Liver (tissue), 9 donors: ENCODE data around the gene R3HDM1. TPM values are rescaled to one million over a fixed set of nuclear protein-coding genes. Genes with fewer than 3 reads are reported as not detected.

Experiments
- DNase-seq: peaks from one replicate; pipeline ENCODE4 v3.0.0-alpha.2; 2017; ENCODE audit warnings: low spot score
- H3K27ac ChIP-seq, 2 donors: one replicate each; pipeline ENCODE4 v1.7.0; 2013; ENCODE audit warnings: inconsistent platforms in 2 of 2, low read length in 2 of 2, control low read depth in 1 of 2, low read depth in 1 of 2, mild to moderate bottlenecking in 1 of 2
- H3K27me3 ChIP-seq, 4 donors: one replicate each; pipeline versions ENCODE4 v1.6.1 to v1.7.0; 2013; ENCODE audit warnings: low read length in 3 of 4, inconsistent platforms in 1 of 4, mild to moderate bottlenecking in 1 of 4, moderate library complexity in 1 of 4; ENCODE audit not compliant: control insufficient read depth in 4 of 4, insufficient read depth in 4 of 4
- H3K36me3 ChIP-seq, 4 donors: one replicate each; pipeline versions ENCODE4 v1.6.1 to v1.7.0; 2013; ENCODE audit warnings: low read length in 3 of 4, mild to moderate bottlenecking in 3 of 4, low read depth in 1 of 4, moderate library complexity in 1 of 4; ENCODE audit not compliant: control insufficient read depth in 4 of 4, insufficient read depth in 3 of 4
- H3K4me1 ChIP-seq, 4 donors: one replicate each; pipeline versions ENCODE4 v1.6.1 to v1.7.0; 2013; ENCODE audit warnings: low read length in 3 of 4, mild to moderate bottlenecking in 3 of 4, moderate library complexity in 1 of 4; ENCODE audit not compliant: control insufficient read depth in 4 of 4, insufficient read depth in 4 of 4
- H3K4me3 ChIP-seq, 3 donors: one replicate each; pipeline versions ENCODE4 v1.6.1 to v1.7.0; 2013; ENCODE audit warnings: low read length in 3 of 3, control low read depth in 1 of 3, low read depth in 1 of 3, mild to moderate bottlenecking in 1 of 3
- H3K9ac ChIP-seq, 2 donors: one replicate each; pipeline ENCODE4 v1.7.0; 2013; ENCODE audit warnings: low read length in 2 of 2, mild to moderate bottlenecking in 2 of 2, moderate library complexity in 2 of 2, control low read depth in 1 of 2, low read depth in 1 of 2
- H3K9me3 ChIP-seq, 4 donors: one replicate each; pipeline versions ENCODE4 v1.6.1 to v1.7.0; 2013; ENCODE audit warnings: low read length in 3 of 4; ENCODE audit not compliant: control insufficient read depth in 4 of 4
- CTCF ChIP-seq: fragments of 150-350 bp; IDR thresholded peaks from 2 replicates; pipeline ENCODE4 v1.5.1; 2017; ENCODE audit warnings: improper control_type of control experiment, low read depth, low read length; ENCODE audit not compliant: missing input control
- EGR1 ChIP-seq, 2 donors: IDR thresholded peaks; 2 replicates each; pipeline ENCODE4 v1.6.1; 2016 to 2018; ENCODE audit warnings: antibody characterized with exemption in 2 of 2, low read depth in 2 of 2
- FOXA1 ChIP-seq: IDR thresholded peaks from 2 replicates; pipeline ENCODE4 v1.6.1; 2016; ENCODE audit warnings: antibody characterized with exemption
- FOXA2 ChIP-seq: IDR thresholded peaks from 2 replicates; pipeline ENCODE4 v1.6.1; 2016; ENCODE audit warnings: antibody characterized with exemption
- GABPA ChIP-seq, 2 donors: IDR thresholded peaks in 1 of 2; conservative IDR thresholded peaks in 1 of 2; 2 replicates each; pipeline ENCODE4 v1.6.1; 2016; ENCODE audit warnings: antibody characterized with exemption in 2 of 2, mild to moderate bottlenecking in 1 of 2, moderate library complexity in 1 of 2
- JUND ChIP-seq, 2 donors: IDR thresholded peaks; 2 replicates each; pipeline ENCODE4 v1.6.1; 2016; ENCODE audit warnings: antibody characterized with exemption in 2 of 2
- MAX ChIP-seq: IDR thresholded peaks from 2 replicates; pipeline ENCODE4 v1.6.1; 2016; ENCODE audit warnings: antibody characterized with exemption
- NR2F2 ChIP-seq: IDR thresholded peaks from 2 replicates; pipeline ENCODE4 v1.6.1; 2016; ENCODE audit warnings: antibody characterized with exemption
- RAD21 ChIP-seq, 2 donors: IDR thresholded peaks; 2 replicates each; pipeline ENCODE4 v1.6.1; 2016; ENCODE audit warnings: antibody characterized with exemption in 2 of 2, mild to moderate bottlenecking in 2 of 2
- SP1 ChIP-seq: IDR thresholded peaks from 2 replicates; pipeline ENCODE4 v1.6.1; 2018; ENCODE audit warnings: antibody characterized with exemption, mild to moderate bottlenecking
- TAF1 ChIP-seq: conservative IDR thresholded peaks from 2 replicates; pipeline ENCODE4 v1.6.1; 2016; ENCODE audit warnings: antibody characterized with exemption, mild to moderate bottlenecking
- ZBTB33 ChIP-seq: IDR thresholded peaks from 2 replicates; pipeline ENCODE4 v1.6.1; 2016; ENCODE audit warnings: antibody characterized with exemption
- WGBS: extraction: QIAGEN DNeasy Blood & Tissue Kit; methylation state at CpG from one replicate; pipeline ENCODE4 v1.1.7; 2013; 5-methylcytosine and 5-hydroxymethylcytosine counted together
- polyA plus RNA-seq, 2 donors: library from polyadenylated mRNA; stranded (reverse) in 1 of 2; unstranded in 1 of 2; fragments of 200-250 nt in 1 of 2; fragments of >200 nt in 1 of 2; fragmentation: Nextera tagmentation in 1 of 2; extraction: Ambion mirVana in 1 of 2; gene quantifications; one replicate each; pipeline versions ENCODE4 v1.2.1 to v1.2.3, GENCODE V29; 2013 to 2015
- total RNA-seq, 2 donors: library from RNA; depleted of rRNA; stranded (reverse); fragments of >200 nt; gene quantifications; one replicate each; pipeline ENCODE4 v1.2.3, GENCODE V29; 2014
- TF ChIP-seq, protein P1 (sequence below): IDR thresholded peaks from 2 replicates; pipeline ENCODE4 v1.6.1; 2016; ENCODE audit warnings: antibody characterized with exemption
- donor health status: healthy.
- donor health status: healthy.
- donor health status: healthy.
- donor health status: healthy.
- donor health status: healthy.

Gene R3HDM1
- total and polyA plus RNA-seq, 4 donors: 6.0 to 10.0 (median 8.8) TPM

GRCh38 chr2:135638825-135639224 lies 107.5 kb downstream of the R3HDM1 start:
- H3K4me1 ChIP-seq: peaks cover 2 to 29% (median 15%) of the 10 kb centered on the region in 4 donors
- DNase-seq: no peak
- no peaks in the 10 kb centered on the region for H3K9me3 ChIP-seq
- TF ChIP-seq RAD21 (IDR thresholded peaks at IDR 0.05) (no peak), JUND (IDR thresholded peaks at IDR 0.05) (no peak), FOXA1 (no peak), MAX (no peak), CTCF (no peak), EGR1 (IDR thresholded peaks at IDR 0.05; ENCODE audit: low read depth in 2 of 2) (no peak), NR2F2 (no peak)
- TF ChIP-seq, protein P1, sequence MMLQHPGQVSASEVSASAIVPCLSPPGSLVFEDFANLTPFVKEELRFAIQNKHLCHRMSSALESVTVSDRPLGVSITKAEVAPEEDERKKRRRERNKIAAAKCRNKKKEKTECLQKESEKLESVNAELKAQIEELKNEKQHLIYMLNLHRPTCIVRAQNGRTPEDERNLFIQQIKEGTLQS: no peak
- H3K27me3 ChIP-seq: no peaks in the 10 kb centered on the region
- H3K9ac ChIP-seq: no peak overlapping the region
- 84% methylated on average over 3 of the region's 3 CpGs for WGBS
- no peak overlapping the region for H3K4me3 ChIP-seq
- no peak overlapping the region for H3K27ac ChIP-seq
- peaks cover 0 to 4% (median 2%) of the 10 kb centered on the region in 4 donors for H3K36me3 ChIP-seq

DNA sequence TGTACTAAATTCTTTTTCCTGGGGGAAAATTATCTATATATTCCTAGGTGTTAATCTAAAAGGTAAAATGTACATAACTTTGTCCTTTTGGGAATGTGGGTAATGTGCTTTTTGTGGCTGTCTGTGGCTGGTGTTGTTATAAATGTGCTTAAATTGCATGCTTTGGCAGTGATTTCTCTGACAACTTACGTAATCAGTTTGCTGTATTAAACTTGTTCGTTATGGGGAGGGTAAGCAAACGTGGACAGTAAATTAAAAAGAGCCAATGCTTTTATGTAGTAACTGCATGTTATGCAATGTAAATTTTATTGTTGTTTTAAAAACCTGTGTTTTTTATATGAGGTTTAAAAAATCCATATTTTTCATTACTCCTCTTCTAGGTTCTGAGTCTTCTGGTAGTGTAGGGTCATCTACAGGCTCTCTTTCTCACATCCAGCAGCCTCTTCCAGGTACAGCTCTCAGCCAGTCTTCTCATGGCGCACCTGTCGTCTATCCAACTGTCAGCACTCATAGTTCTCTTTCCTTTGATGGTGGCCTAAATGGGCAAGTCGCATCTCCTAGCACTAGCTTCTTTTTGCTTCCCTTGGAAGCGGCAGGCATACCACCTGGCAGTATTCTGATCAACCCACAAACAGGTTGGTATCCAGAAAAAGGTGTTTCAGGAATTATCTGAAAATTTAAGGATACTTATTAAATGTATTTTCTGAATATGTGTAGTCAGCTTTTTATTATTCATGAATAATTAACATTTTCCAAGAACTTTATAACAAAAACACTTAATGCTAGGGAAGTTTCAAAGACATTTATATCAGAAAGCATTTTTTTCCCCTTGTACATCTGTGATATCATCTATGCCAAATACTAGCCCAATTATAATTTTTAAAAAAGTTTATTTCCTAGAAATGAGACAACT lies 110.1 kb downstream of the R3HDM1 start:
- H3K36me3 ChIP-seq: peaks cover 0 to 8% (median 2%) of the 10 kb centered on the region in 4 donors
- H3K27ac ChIP-seq: peak overlapping the region in 1 of 2 donors; percentile 23
- H3K4me3 ChIP-seq: no peak overlapping the region
- H3K27me3 ChIP-seq: no peaks in the 10 kb centered on the region
- WGBS: 66% methylated on average over 7 of the region's 7 CpGs
- H3K4me1 ChIP-seq: peaks cover 2 to 11% (median 7%) of the 10 kb centered on the region in 4 donors
- H3K9me3 ChIP-seq: no peaks in the 10 kb centered on the region
- no peak for DNase-seq
- no peak overlapping the region for H3K9ac ChIP-seq
- TF ChIP-seq JUND (IDR thresholded peaks at IDR 0.05) (peak in 1 of 2 donors; percentile 87), FOXA1 (no peak)

DNA sequence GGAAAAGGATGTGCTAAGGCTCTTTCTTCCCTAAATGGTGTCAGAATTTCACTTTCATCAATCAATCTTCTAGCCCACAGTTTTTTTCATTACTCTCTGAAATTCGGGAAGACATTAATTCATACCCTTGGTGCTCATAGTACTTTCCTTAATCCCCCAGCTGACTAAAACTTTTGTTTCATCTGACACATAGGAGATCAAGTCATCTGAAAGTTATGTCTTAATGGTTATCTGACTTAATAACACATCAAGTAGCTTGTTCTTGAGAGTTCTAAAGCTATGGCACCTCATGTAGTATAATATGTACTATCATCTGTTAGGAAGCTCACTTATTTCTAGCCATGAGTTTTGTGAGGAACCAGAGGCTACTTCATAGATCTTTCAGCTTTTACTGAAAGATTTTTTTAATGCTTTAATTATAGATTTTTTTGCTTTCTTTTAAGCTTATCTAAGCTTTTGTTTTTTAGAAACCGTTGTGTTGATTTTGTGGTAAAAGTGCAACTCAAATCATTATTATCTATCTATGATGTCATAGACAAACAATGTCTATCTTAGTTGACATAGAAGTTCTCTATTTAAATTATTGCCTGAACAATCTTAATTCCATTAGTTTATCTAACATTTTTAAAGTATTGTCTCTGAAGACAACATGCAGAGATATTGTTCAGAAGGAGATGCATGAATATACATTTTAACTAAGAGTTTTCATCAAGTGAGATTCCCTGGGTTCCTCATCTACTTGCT lies 116.7 kb downstream of the R3HDM1 start:
- Histone ChIP-seq H3K4me3 (no peak overlapping the region), H3K36me3 (peaks cover 8 to 14% (median 12%) of the 10 kb centered on the region in 4 donors)
- TF ChIP-seq ZBTB33 (no peak), CTCF (no peak), NR2F2 (no peak), GABPA (IDR thresholded peaks at IDR 0.05 in 1 of 2, conservative IDR thresholded peaks at IDR 0.05 in 1 of 2) (no peak), FOXA1 (no peak), TAF1 (no peak), EGR1 (IDR thresholded peaks at IDR 0.05; ENCODE audit: low read depth in 2 of 2) (no peak), SP1 (no peak), FOXA2 (no peak)

More for the DNA sequence above, 116.7 kb downstream of the R3HDM1 start:
- Histone ChIP-seq H3K27me3 (no peaks in the 10 kb centered on the region), H3K9me3 (no peaks in the 10 kb centered on the region), H3K9ac (no peak overlapping the region), H3K4me1 (peaks cover 0 to 5% (median 0%) of the 10 kb centered on the region in 4 donors), H3K27ac (no peak overlapping the region)
- 58% methylated on average over 2 of the region's 2 CpGs for WGBS
- no peak for DNase-seq
